ENCODE results near the gene TFDP1. TPM values are rescaled to one million over a fixed set of nuclear protein-coding genes. Genes with fewer than 3 reads are reported as not detected.

Gene TFDP1
- polyA plus RNA-seq, 1 donor = 92.8 TPM

GRCh38 chr13:113648216-113648610, 63.7 kb downstream of the TFDP1 start:
- no peak for DNase-seq

- DNase-seq = no peak
These were observed 64.7 kb downstream of the TFDP1 start for GRCh38 chr13:113649212-113649611.

GRCh38 chr13:113650275-113650674, 65.7 kb downstream of the TFDP1 start:
- DNase-seq = no peak

DNA sequence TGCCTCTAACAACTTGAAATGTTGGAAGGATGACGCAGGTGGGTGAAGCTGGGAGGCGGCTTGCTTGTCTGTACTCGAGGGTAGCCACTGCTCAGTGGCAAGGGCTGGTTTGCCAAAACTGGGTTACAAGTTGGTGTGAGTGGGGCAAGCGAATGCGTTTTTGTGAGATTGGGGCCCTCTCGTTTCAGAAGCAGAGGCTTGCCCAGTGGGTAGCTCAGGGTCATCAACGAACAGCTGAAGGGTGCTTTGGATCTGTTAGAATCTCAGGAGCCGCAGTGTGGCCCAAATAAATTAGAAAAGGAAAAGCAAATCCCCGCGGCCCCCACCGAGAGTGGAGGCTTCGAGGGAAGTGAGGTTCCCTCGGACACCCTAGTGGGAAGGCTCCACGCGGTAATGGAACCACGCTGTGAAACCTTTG, 66.2 kb downstream of the TFDP1 start:
- no peak for DNase-seq

GRCh38 chr13:113651511-113652403, 67.2 kb downstream of the TFDP1 start:
- no peak for DNase-seq

DNA sequence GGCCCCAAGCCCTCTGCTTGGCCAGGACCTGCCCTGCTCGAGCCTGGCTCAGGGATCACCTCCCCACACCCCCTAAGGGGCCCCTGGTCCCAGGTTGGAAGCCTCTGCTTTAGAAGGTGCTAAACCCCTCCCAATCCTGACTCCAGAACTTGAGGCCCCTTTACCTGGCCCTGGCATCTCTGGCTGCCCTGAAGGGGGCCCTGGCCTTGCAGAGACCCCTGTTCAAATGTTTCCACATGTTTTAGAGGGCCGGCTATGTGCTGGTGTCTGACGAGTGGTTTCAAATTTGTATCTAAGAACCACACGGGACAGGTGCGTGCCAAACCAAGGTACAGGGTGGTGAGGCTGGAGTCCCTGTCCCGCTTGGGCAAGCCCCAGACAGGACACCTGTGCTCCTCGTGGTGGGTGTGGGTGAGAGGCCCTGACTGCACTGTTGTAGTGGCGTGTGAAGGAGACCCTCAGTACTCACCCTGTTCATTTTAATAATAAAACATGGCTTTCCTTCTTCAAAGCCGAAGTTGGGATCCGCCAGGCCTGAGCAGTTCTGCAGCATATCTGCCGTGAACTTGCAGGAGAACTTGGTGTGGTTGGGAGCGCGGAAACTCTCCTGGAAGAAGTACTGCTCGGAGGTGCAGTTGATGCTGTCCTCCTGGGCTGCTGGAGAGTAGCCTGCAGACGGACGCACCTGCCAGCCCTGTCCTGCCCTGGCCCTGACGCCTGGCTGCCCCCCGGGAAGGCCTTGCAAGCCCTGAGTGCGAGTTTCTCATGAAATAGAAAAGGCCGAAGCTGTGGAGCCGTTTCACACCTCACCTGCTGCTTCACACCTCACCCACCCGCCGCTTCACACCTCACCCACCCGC, 68.1 kb downstream of the TFDP1 start:
- DNase-seq = no peak

- no peak for DNase-seq
These were observed 69.0 kb downstream of the TFDP1 start for GRCh38 chr13:113653264-113654174.

- DNase-seq = no peak
These were observed 69.6 kb downstream of the TFDP1 start for GRCh38 chr13:113654175-113654560.

GRCh38 chr13:113654591-113655345, 70.2 kb downstream of the TFDP1 start:
- DNase-seq = no peak

DNA sequence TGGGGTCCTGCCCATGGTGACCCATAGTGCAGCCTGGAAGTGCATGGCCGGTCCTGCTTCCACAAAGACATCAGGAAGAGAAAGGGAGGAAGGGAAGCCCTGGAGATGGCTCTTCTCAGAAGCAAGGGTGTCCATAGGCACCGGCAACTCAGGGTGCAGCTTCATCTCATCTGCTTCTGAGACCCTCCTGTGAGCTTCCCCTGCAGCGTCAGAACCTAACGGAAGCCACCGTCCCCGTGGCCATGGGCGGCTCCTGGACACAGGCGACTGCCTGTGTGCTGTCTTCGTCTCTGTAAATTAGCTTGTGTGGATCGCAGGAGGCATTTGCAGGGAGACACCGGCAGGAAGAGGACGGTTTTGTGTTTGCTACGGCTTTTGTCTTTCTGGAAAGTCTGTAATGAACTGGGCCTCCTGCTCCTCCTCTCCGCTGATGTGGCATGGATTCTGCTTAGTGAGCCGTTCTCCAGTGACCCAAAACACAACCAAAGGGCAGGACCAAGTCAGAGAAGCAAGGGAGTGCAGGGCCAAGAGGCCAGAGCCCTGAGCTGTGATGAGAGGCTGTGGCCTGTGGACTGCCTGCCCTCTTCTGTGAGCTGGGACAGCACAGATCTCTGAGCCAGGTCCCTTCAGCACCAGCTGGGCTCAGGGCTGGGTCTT, 70.9 kb downstream of the TFDP1 start:
- no peak for DNase-seq

GRCh38 chr13:113656003-113656588, 71.5 kb downstream of the TFDP1 start:
- no peak for DNase-seq

DNA sequence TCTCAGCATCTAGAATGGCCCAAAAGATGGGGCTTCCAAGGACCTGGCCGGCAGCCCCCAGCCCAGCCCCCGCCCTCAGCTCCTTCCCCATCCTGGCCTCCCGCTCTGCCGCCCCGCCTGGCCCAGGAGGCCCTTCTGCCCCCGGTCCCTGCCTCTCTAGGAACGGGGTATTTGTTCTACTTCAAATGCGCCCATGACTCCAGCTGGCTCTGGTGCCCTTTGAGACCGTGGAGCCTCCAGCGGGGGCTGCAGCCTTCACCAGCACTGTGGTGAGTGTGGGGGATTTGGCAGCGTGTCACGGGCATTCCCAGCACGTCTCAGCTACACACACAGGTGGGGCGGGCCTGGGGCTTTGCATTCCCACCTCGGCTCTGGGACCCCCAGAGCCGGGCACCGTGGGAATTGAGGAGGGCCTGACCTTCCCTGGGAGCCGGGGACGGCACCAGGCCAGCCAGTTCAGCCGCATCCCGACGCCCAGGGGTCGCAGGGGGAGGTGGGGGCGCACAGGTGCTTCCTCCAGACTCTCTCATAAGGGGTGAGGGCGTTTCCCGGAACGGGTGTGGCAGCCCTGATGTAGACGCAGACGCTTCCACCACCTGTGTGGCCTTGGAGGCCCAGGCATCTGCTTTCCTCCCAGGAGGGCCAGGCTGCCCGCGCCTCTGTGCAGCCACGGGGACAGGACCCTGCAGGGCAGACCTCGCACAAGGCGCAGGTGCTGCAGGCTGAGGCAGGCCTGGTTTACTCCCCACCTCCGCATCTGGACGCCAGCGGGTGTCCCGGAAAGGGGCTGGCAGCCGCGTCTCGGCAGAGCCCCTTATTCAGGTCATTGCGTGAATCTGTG, 72.5 kb downstream of the TFDP1 start:
- no peak for DNase-seq

DNA sequence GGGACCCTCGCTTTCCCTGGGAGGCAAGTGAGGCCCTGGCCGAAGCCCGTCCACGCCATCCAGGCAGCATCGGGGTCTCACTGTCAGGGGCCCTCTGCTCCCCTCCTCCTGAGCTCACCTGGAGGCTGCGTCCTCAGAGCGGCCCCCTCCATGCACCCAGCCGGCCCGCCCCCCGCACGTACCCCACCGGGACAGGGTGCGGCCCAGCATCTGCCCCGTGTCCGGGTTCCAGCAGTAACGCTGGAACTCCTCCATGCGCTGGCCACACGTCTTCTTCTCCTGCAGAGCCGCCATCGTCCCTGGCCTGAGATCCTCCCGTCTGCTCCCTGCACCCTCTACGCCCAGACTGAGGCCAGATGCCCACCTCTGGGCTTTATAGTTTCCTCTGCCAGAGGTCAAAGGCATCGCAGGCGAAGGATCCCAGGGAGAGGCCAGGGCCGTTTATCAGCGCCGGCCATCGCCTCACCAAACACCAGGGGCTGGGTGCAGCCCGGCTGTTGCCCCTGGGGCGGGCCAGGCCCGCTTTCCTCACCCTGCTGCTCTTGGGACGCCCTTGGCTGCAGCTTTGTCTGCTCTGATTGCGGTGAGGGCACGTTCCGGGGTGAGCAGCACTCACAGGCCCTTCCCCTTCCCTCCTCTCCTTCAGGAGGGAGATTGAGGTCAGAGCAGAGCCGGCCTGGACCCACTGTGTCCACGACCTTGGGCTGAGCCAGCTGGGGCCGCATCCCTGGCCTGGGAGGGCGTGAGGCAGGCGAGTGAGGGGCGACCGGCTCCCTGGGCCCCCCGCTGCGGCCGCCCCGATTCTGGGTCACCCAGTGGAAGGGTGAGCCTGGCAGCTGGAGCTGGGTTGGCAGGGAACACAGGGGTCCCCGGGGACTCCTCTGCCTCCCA, 73.5 kb downstream of the TFDP1 start, which contains the start of gene ATP4B:
ATP4B (minus strand) TSS at position 348 of the 891 bp plus-strand sequence; CDS start at position 294, 54 bp downstream.
- no peak for DNase-seq

- DNase-seq = no peak
These were observed 74.3 kb downstream of the TFDP1 start for GRCh38 chr13:113658836-113659235.

- no peak for DNase-seq
These were observed 74.8 kb downstream of the TFDP1 start for GRCh38 chr13:113659337-113659736.

GRCh38 chr13:113660066-113660465, 75.5 kb downstream of the TFDP1 start:
- no peak for DNase-seq

GRCh38 chr13:113661509-113661908, 77.0 kb downstream of the TFDP1 start:
- no peak for DNase-seq

DNA sequence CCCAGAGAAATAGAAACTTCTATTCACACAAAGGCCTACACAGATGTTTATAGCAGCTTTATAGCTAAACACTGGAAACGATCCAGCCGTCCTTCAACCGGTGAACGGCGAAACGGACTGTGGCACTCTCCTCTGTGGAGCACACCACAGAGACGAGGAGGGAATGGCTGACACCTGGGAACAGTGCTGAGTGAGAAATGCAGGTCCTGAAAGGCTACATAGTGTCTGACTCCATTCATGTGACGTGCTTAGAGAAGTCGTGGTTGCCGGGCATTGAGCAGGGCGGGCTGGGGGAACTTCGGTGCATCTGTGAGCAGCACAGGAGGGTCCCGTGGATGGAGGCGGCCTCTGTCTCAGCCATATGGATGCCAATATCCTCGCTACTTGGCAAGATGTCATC, 79.4 kb downstream of the TFDP1 start:
- no peak for DNase-seq

Data from left kidney (tissue), 2 donors.